Sigmoid colon (tissue), 4 donors: ENCODE results near the gene NEK6.

Source experiments
- CTCF ChIP-seq, 4 experiments: fragments of 450-650 bp in 3 of 4; fragments of 200-600 bp in 1 of 4; IDR thresholded peaks; one replicate each; pipeline ENCODE4 v1.5.1; 2016 to 2019; ENCODE audit warnings: antibody characterized with exemption in 4 of 4, mild to moderate bottlenecking in 3 of 4, moderate library complexity in 2 of 4
- POLR2AphosphoS5 ChIP-seq, 4 donors: sonication (generic); formaldehyde crosslinking; IDR thresholded peaks; one replicate each; pipeline ENCODE4 v1.6.1; 2017; ENCODE audit warnings: antibody characterized with exemption in 4 of 4

GRCh38 chr9:124373851-124374250 lies 116.1 kb downstream of the NEK6 start:
- TF ChIP-seq CTCF (IDR thresholded peaks at IDR 0.05) (no peak), POLR2AphosphoS5 (IDR thresholded peaks at IDR 0.05) (no peak)
